ENCODE measurements around the gene MAP4K3. TPM values are rescaled to one million over a fixed set of nuclear protein-coding genes. Genes with fewer than 3 reads are reported as not detected.

The MAP4K3 gene
- total RNA-seq, 1 experiment from 2014 or later, result 21.4 TPM

GRCh38 chr2:39203382-39203781 is 233.7 kb downstream of the MAP4K3 start:
- no peak for ATAC-seq
- intact Hi-C loops (cut with micrococcal nuclease), result no loop called here
- ChIA-PET RAD21 (ENCODE audit: low non-redundant PET in 1 of 2, low total read pairs in 2 of 2, uncharacterized antibody in 2 of 2, unreplicated experiment in 2 of 2) (no interaction called here), POLR2A (no interaction called here), CTCF (no interaction called here)
- Histone ChIP-seq H3K27me3 (ENCODE audit: insufficient read depth, low read length) (no peaks in the 10 kb centered on the region), H2AFZ (ENCODE audit: low read depth, low read length, poor library complexity, severe bottlenecking) (no peak overlapping the region), H3K79me2 (ENCODE audit: insufficient read depth, low read length) (no peaks in the 10 kb centered on the region), H3K4me2 (ENCODE audit: low read length) (no peak overlapping the region), H3K9me2 (ENCODE audit: insufficient read depth) (no peaks in the 10 kb centered on the region), H3K27ac (ENCODE audit: low read depth, low read length) (no peak overlapping the region), H3K36me3 (ENCODE audit: control insufficient read depth in 1 of 2, insufficient read depth in 2 of 2, low read length in 2 of 2) (no peaks in the 10 kb centered on the region), H3K9ac (ENCODE audit: low read length) (no peak overlapping the region), H4K20me1 (ENCODE audit: insufficient read depth) (no peaks in the 10 kb centered on the region), H3K4me3 (replicated peaks in 1 of 2; ENCODE audit: low read depth in 1 of 2, low read length in 2 of 2) (no peak overlapping the region), H3K9me3 (ENCODE audit: control insufficient read depth in 1 of 2, insufficient read depth in 1 of 2, low read depth in 1 of 2, low read length in 2 of 2) (no peaks in the 10 kb centered on the region), H3K4me1 (ENCODE audit: control insufficient read depth in 1 of 2, insufficient read depth in 2 of 2, low read length in 2 of 2) (no peaks in the 10 kb centered on the region)
- no TSS peak for BruUV-seq (replicated peaks)
- DNase-seq (ENCODE audit: low read depth, low spot score), result no peak
- TF ChIP-seq ELF1 (IDR thresholded peaks at IDR 0.05; ENCODE audit: borderline replicate concordance, low read depth) (no peak), FOSL1 (IDR thresholded peaks at IDR 0.05; ENCODE audit: low read depth) (no peak), CTCF (IDR thresholded peaks at IDR 0.05 in 2 of 3, conservative IDR thresholded peaks at IDR 0.05 in 1 of 3; ENCODE audit: borderline replicate concordance in 1 of 3, insufficient read depth in 1 of 3, low read depth in 2 of 3, low read length in 2 of 3) (no peak), SIN3A (IDR thresholded peaks at IDR 0.05; ENCODE audit: low read depth) (no peak), POLR2AphosphoS5 (IDR thresholded peaks at IDR 0.05; ENCODE audit: low read depth, low read length) (no peak), SRF (IDR thresholded peaks at IDR 0.05; ENCODE audit: low read depth) (no peak), EZH2phosphoT487 (IDR thresholded peaks at IDR 0.05; ENCODE audit: borderline replicate concordance) (no peak), TCF7L2 (IDR thresholded peaks at IDR 0.05; ENCODE audit: borderline replicate concordance, extremely low read depth, insufficient read depth, insufficient read length) (no peak)
- TF ChIP-seq, protein P1, sequence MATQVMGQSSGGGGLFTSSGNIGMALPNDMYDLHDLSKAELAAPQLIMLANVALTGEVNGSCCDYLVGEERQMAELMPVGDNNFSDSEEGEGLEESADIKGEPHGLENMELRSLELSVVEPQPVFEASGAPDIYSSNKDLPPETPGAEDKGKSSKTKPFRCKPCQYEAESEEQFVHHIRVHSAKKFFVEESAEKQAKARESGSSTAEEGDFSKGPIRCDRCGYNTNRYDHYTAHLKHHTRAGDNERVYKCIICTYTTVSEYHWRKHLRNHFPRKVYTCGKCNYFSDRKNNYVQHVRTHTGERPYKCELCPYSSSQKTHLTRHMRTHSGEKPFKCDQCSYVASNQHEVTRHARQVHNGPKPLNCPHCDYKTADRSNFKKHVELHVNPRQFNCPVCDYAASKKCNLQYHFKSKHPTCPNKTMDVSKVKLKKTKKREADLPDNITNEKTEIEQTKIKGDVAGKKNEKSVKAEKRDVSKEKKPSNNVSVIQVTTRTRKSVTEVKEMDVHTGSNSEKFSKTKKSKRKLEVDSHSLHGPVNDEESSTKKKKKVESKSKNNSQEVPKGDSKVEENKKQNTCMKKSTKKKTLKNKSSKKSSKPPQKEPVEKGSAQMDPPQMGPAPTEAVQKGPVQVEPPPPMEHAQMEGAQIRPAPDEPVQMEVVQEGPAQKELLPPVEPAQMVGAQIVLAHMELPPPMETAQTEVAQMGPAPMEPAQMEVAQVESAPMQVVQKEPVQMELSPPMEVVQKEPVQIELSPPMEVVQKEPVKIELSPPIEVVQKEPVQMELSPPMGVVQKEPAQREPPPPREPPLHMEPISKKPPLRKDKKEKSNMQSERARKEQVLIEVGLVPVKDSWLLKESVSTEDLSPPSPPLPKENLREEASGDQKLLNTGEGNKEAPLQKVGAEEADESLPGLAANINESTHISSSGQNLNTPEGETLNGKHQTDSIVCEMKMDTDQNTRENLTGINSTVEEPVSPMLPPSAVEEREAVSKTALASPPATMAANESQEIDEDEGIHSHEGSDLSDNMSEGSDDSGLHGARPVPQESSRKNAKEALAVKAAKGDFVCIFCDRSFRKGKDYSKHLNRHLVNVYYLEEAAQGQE (IDR thresholded peaks at IDR 0.05; ENCODE audit: low read depth), result no peak
